ENCODE measurements around the gene HCRTR1.

Gene HCRTR1

DNA sequence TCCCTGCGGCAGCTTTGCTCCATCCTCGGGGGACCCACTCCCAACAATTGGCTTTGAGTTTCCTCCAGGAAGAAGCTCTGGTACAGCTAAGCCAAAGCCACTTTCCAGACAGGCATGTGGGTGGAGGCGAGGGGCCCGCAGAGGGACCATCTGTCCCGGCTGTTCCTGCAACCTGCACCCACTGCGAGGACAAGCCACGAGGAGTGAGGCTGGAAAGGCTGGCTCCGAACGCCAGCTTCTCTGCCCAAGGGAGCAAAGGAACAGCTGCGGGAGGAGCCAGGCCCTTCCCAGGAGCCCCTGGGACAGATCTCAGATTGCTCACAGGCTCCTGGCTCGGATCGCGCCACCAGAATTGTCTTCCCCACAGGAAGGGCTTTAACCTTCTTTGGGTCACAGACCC lies 55.5 kb downstream of the HCRTR1 start:
- DNase-seq (ENCODE audit: extremely low read depth, low read depth), result no peak
- TF ChIP-seq, protein P1, sequence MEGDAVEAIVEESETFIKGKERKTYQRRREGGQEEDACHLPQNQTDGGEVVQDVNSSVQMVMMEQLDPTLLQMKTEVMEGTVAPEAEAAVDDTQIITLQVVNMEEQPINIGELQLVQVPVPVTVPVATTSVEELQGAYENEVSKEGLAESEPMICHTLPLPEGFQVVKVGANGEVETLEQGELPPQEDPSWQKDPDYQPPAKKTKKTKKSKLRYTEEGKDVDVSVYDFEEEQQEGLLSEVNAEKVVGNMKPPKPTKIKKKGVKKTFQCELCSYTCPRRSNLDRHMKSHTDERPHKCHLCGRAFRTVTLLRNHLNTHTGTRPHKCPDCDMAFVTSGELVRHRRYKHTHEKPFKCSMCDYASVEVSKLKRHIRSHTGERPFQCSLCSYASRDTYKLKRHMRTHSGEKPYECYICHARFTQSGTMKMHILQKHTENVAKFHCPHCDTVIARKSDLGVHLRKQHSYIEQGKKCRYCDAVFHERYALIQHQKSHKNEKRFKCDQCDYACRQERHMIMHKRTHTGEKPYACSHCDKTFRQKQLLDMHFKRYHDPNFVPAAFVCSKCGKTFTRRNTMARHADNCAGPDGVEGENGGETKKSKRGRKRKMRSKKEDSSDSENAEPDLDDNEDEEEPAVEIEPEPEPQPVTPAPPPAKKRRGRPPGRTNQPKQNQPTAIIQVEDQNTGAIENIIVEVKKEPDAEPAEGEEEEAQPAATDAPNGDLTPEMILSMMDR (IDR thresholded peaks at IDR 0.05; ENCODE audit: low read depth, low read length, missing control alignments), result no peak
- no peak overlapping the region for H3K4me3 ChIP-seq (replicated peaks; ENCODE audit: low read depth, low read length)

DNA sequence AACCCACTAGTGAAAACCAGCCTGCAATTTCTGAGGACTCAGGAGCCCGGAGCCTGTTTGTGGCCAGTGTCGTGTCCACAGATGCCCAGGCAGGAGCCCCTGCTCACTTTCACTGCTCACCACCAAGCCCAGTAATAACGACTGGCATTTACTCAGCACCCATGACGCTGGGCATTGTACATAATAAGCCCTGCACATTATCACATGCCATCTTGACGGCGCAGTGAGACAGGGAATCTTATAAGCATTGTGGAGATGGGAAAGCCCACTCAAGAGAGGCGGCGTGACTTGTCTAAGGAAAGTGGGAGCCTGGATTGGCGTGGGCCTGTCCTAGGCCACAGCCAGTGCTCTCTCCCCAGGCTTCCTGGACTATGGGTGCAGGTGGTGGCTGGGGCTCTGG lies 55.9 kb downstream of the HCRTR1 start:
- DNase-seq (ENCODE audit: extremely low read depth, low read depth), result no peak

DNA sequence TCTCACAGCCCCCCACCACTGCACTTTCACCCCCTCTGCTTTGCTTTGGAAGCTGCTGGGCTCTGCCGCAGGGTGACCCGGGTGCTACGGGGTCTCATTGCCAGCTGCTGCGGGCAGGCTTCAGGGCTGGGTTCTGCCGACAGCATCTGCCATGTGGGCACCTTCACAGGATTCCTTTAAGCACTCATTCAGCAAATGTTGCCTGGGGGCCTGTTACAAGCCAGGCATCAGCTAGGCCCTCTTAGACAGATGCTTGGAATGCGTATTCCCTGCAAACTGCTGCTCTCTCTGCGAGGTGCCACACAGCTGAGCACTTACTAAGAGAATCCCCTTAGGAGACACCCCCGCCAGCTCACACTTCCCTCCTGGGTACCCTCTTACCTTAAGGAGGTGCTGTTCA lies 57.1 kb downstream of the HCRTR1 start:
- no peak overlapping the region for H3K4me3 ChIP-seq (replicated peaks; ENCODE audit: low read depth, low read length)
- TF ChIP-seq, protein P1 (IDR thresholded peaks at IDR 0.05; ENCODE audit: low read depth, low read length, missing control alignments), result no peak
- no peak for DNase-seq (ENCODE audit: extremely low read depth, low read depth)

More for the DNA sequence above, 55.9 kb downstream of the HCRTR1 start:
- H3K4me3 ChIP-seq (replicated peaks; ENCODE audit: low read depth, low read length), result no peak overlapping the region
- TF ChIP-seq, protein P1 (IDR thresholded peaks at IDR 0.05; ENCODE audit: low read depth, low read length, missing control alignments), result no peak

DNA sequence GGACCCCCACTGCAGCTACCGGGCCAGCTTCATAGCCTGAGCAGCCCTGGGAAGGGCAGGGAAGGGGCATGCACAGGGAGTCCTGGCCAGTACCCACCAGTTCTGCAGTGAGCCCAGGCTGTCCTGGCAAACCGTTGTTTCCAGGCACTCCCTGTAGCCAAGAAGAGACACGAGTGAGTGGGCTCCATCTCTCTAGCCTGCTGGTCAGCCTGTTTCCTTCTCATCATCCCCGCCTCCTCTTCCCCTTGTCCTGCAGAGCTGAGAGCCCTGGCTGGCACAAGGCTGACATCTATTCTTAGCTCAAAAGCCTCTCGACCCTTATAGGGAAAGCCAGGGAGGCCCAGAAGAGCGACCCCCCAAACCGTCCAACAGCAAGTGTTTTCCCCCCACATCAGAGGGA lies 57.7 kb downstream of the HCRTR1 start:
- TF ChIP-seq, protein P1 (IDR thresholded peaks at IDR 0.05; ENCODE audit: low read depth, low read length, missing control alignments), result no peak
- no peak overlapping the region for H3K4me3 ChIP-seq (replicated peaks; ENCODE audit: low read depth, low read length)
- no peak for DNase-seq (ENCODE audit: extremely low read depth, low read depth)

DNA sequence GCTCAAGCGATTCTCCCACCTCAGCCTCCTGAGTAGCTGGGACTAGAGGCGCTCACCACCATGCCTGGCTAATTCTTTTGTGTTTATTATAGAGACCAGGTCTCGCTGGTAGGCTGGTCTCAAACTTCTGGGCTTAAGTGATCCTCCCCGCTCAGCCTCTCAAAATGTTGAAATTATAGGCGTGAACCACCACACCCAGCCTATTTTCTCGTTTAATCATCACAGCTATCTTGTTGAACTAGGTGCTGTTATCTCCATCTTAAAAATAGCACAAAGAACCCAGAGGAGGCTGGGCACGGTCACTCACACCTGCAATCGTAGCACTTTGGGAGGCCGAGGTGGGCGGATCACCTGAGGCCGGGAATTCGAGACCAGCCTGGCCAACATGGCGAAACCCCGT lies 58.3 kb downstream of the HCRTR1 start:
- no peak for DNase-seq (ENCODE audit: extremely low read depth, low read depth)
- TF ChIP-seq, protein P1 (IDR thresholded peaks at IDR 0.05; ENCODE audit: low read depth, low read length, missing control alignments), result no peak
- H3K4me3 ChIP-seq (replicated peaks; ENCODE audit: low read depth, low read length), result no peak overlapping the region
